HEK293T (cell line): ENCODE data around the gene RAD51B.
"Not testable (repeated sequence)": the region's sequence is repeated elsewhere in the genome, so short reads cannot be mapped to it uniquely, and the experiment has no call there.

Source experiments
- CTCF ChIA-PET: fragments of 350-600 bp; formaldehyde crosslinking; extraction: SDS; loops from one replicate; lab custom pipeline; 2021; ENCODE audit warnings: antibody characterized with exemption, inconsistent platforms; lab: Yijun Ruan, JAX
- POLR2A ChIA-PET: fragments of 350-600 bp; formaldehyde crosslinking; extraction: SDS; loops from one replicate; lab custom pipeline; 2020; ENCODE audit warnings: antibody characterized with exemption, inconsistent platforms; lab: Yijun Ruan, JAX
- DNase-seq: peaks from one replicate; pipeline ENCODE4 v3.0.0; 2012; ENCODE audit warnings: mixed read lengths; ENCODE audit errors: extremely low spot score
- ARNT ChIP-seq: fragments of 450-650 bp; IDR thresholded peaks from 2 replicates; pipeline ENCODE4 v1.6.1; 2017; ENCODE audit warnings: mild to moderate bottlenecking
- BHLHE40 ChIP-seq: fragments of 450-650 bp; IDR thresholded peaks from 2 replicates; pipeline ENCODE4 v1.6.1; 2016; ENCODE audit warnings: mild to moderate bottlenecking, moderate library complexity, borderline replicate concordance
- CTBP1 ChIP-seq: fragments of 450-650 bp; IDR thresholded peaks from 2 replicates; pipeline ENCODE4 v1.6.1; 2016; ENCODE audit warnings: borderline replicate concordance
- ELF4 ChIP-seq: fragments of 450-650 bp; IDR thresholded peaks from 2 replicates; pipeline ENCODE4 v1.6.1; 2017; ENCODE audit warnings: antibody characterized with exemption
- FOXA1 ChIP-seq: fragments of 450-650 bp; IDR thresholded peaks from 2 replicates; pipeline ENCODE4 v1.6.1; 2016; ENCODE audit warnings: mild to moderate bottlenecking
- FOXK2 ChIP-seq: fragments of 450-650 bp; IDR thresholded peaks from 2 replicates; pipeline ENCODE4 v1.6.1; 2016; ENCODE audit warnings: mild to moderate bottlenecking
- FOXM1 ChIP-seq: fragments of 450-650 bp; IDR thresholded peaks from 2 replicates; pipeline ENCODE4 v1.6.1; 2017; ENCODE audit warnings: mild to moderate bottlenecking, borderline replicate concordance
- HDGF ChIP-seq: fragments of 450-650 bp; IDR thresholded peaks from 2 replicates; pipeline ENCODE4 v1.6.1; 2017; ENCODE audit warnings: antibody characterized with exemption, borderline replicate concordance
- L3MBTL2 ChIP-seq: fragments of 450-650 bp; conservative IDR thresholded peaks from 2 replicates; pipeline ENCODE4 v1.6.1; 2016; ENCODE audit warnings: mild to moderate bottlenecking
- LEF1 ChIP-seq: fragments of 450-650 bp; IDR thresholded peaks from 2 replicates; pipeline ENCODE4 v1.6.1; 2017; ENCODE audit warnings: mild to moderate bottlenecking, borderline replicate concordance
- NFRKB ChIP-seq: fragments of 450-650 bp; IDR thresholded peaks from 2 replicates; pipeline ENCODE4 v1.6.1; 2016; ENCODE audit warnings: mild to moderate bottlenecking, moderate library complexity
- SP1 ChIP-seq: fragments of 450-650 bp; IDR thresholded peaks from 2 replicates; pipeline ENCODE4 v1.6.1; 2017
- SUZ12 ChIP-seq: fragments of 450-650 bp; IDR thresholded peaks from 2 replicates; pipeline ENCODE4 v1.6.1; 2016; ENCODE audit warnings: mild to moderate bottlenecking
- TARDBP ChIP-seq: fragments of 450-650 bp; IDR thresholded peaks from 2 replicates; pipeline ENCODE4 v1.6.1; 2016
- ZNF384 ChIP-seq: fragments of 450-650 bp; IDR thresholded peaks from 2 replicates; pipeline ENCODE4 v1.6.1; 2016
- TF ChIP-seq, protein P1 (sequence below): fragments of 450-650 bp; IDR thresholded peaks from 2 replicates; pipeline ENCODE4 v1.6.1; 2016

RAD51B gene

GRCh38 chr14:68216079-68216478 lies 396.5 kb downstream of the RAD51B start:
- TF ChIP-seq NFRKB (no peak), L3MBTL2 (no peak), SUZ12 (no peak), SP1 (no peak)
- TF ChIP-seq, protein P1, sequence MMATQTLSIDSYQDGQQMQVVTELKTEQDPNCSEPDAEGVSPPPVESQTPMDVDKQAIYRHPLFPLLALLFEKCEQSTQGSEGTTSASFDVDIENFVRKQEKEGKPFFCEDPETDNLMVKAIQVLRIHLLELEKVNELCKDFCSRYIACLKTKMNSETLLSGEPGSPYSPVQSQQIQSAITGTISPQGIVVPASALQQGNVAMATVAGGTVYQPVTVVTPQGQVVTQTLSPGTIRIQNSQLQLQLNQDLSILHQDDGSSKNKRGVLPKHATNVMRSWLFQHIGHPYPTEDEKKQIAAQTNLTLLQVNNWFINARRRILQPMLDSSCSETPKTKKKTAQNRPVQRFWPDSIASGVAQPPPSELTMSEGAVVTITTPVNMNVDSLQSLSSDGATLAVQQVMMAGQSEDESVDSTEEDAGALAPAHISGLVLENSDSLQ: peak; percentile 32
- no peak for DNase-seq
- ChIA-PET CTCF (no interaction called here), POLR2A (no interaction called here)

DNA sequence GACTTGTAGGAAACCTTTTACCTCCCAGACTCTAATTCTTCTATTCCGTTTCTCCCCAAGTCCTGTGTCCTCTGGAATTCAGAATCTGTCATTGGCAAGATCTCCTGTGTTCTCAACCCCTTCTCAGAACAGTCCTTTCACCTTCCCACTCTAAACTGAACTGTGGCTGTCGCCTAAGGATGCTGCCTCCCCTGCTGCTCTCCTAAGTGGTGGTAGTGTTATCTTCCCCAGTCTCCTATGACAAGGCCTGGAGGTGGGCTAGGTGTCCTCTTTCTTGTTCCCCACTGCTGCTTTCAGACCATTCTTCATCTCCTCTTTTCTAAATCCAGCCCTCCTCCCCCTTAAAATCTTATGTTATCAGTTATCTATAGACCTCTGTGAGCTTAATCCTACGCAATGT lies 397.4 kb downstream of the RAD51B start:
- TF ChIP-seq BHLHE40 (no peak), NFRKB (no peak), ZNF384 (no peak), HDGF (no peak), L3MBTL2 (no peak), SUZ12 (no peak), FOXK2 (no peak), LEF1 (no peak), TARDBP (no peak), ELF4 (no peak), FOXA1 (no peak), CTBP1 (no peak), ARNT (no peak), SP1 (no peak), FOXM1 (no peak)
- TF ChIP-seq, protein P1: no peak
- no peak for DNase-seq
- POLR2A ChIA-PET: no interaction called here
- CTCF ChIA-PET: no interaction called here

- ChIA-PET POLR2A (no interaction called here), CTCF (interaction anchor here (0.7 to 0.8 kb wide), 2 partner anchors 11 to 226 kb away, joined by 3 read pairs; no protein-coding TSS in a partner anchor)
- no peak for TF ChIP-seq TARDBP
- no peak for TF ChIP-seq LEF1
- TF ChIP-seq ARNT: no peak
- no peak for TF ChIP-seq FOXA1
- TF ChIP-seq HDGF: no peak
- no peak for DNase-seq
These were observed 398.3 kb downstream of the RAD51B start for GRCh38 chr14:68217791-68218340.

- POLR2A ChIA-PET: no interaction called here
- TF ChIP-seq FOXA1 (no peak), FOXM1 (no peak), ZNF384 (no peak), SP1 (no peak), TARDBP (no peak), CTBP1 (no peak), ARNT (no peak), ELF4 (no peak), LEF1 (no peak), SUZ12 (no peak), L3MBTL2 (no peak), FOXK2 (no peak)
- no peak for DNase-seq
- CTCF ChIA-PET: no interaction called here
These were observed 399.8 kb downstream of the RAD51B start for GRCh38 chr14:68219407-68219806.

DNA sequence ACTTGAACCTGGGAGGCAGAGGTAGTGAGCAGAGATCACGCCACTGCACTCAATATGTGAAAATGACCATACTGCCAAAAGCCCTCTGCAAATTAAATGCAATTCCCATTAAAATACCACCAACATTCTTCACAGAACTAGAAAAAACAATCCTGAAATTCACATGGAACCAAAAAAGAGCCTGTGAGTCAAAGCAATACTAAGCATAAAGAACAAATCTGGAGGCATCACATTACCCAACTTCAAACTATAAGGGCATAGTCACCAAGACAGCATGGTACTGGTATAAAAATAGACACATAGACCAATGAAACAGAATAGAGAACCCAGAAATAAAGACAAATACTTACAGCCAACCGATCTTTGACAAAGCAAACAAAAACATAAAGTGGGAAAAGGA lies 401.5 kb downstream of the RAD51B start:
- POLR2A ChIA-PET, DNase-seq: not testable (repeated sequence)
- CTCF ChIA-PET: interaction anchor here (0.8 kb wide), 1 partner anchor 12 kb away, joined by 3 read pairs; no protein-coding TSS in a partner anchor

GRCh38 chr14:68222154-68222553 lies 402.6 kb downstream of the RAD51B start:
- DNase-seq: no peak
- ChIA-PET CTCF (no interaction called here), POLR2A (no interaction called here)
- TF ChIP-seq CTBP1 (no peak), FOXA1 (no peak), SUZ12 (no peak), ARNT (no peak)
- TF ChIP-seq, protein P1: no peak

DNA sequence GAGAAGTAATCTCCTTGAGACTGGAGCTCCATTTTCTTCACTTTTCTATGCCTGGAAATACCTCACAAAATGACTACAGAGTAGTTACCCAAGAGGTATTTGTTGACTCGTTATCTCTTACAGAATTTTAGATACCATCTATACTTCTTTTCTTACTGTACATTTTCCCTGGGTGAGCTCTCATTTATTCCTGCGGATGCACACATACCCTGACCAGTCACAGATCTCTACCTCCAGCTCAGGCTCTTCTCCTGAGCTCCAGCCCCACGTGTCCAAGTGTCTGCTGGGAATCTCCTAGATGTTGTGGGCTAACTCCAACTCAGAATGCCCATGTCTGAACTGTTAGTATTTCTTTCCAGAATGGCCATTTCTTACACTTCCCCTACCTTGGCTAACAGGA lies 403.1 kb downstream of the RAD51B start:
- POLR2A ChIA-PET: no interaction called here
- CTCF ChIA-PET: no interaction called here
- TF ChIP-seq BHLHE40 (no peak), ZNF384 (no peak), TARDBP (no peak), ELF4 (no peak), NFRKB (no peak), FOXA1 (no peak), HDGF (no peak), FOXK2 (no peak), SUZ12 (no peak), FOXM1 (no peak), LEF1 (no peak), SP1 (no peak), L3MBTL2 (no peak), ARNT (no peak), CTBP1 (no peak)
- TF ChIP-seq, protein P1: no peak
- no peak for DNase-seq
